Smooth muscle cell (in vitro differentiated cells): Measurements from ENCODE around the gene NUTF2. TPM values are rescaled to one million over a fixed set of nuclear protein-coding genes. Genes with fewer than 3 reads are reported as not detected.
A peak's percentile ranks its signal among the peaks of the same experiment; 100 is the strongest.

ENCODE experiments used
- DNase-seq: peaks from one replicate; lab custom pipeline; 2025; ENCODE audit not compliant: unreplicated experiment; lab: John Stamatoyannopoulos, UW
- H2AFZ ChIP-seq: fragments of 200-600 bp; sonication (generic); 2 replicates; pipeline ENCODE4 v1.6.0; 2016; ENCODE audit warnings: antibody characterized with exemption, low read depth, mild to moderate bottlenecking
- H3F3A ChIP-seq: fragments of 200-600 bp; sonication (generic); 2 replicates; pipeline ENCODE4 v1.6.0; 2017; ENCODE audit warnings: antibody characterized with exemption, low read depth
- H3K27ac ChIP-seq: fragments of 200-600 bp; sonication (generic); 2 replicates; pipeline ENCODE4 v1.5.1; 2016; ENCODE audit warnings: low read depth, mild to moderate bottlenecking
- H3K27me3 ChIP-seq: fragments of 200-600 bp; sonication (generic); 2 replicates; pipeline ENCODE4 v1.6.1; 2016; ENCODE audit warnings: low read depth, mild to moderate bottlenecking
- H3K36me3 ChIP-seq: fragments of 200-600 bp; sonication (generic); 2 replicates; pipeline ENCODE4 v1.5.1; 2016; ENCODE audit warnings: low read depth
- H3K4me1 ChIP-seq: fragments of 200-600 bp; sonication (generic); 2 replicates; pipeline ENCODE4 v1.5.1; 2016; ENCODE audit warnings: low read depth
- H3K4me2 ChIP-seq: fragments of 200-600 bp; sonication (generic); 2 replicates; pipeline ENCODE4 v1.6.0; 2016; ENCODE audit warnings: mild to moderate bottlenecking
- H3K4me3 ChIP-seq: fragments of 200-600 bp; sonication (generic); 2 replicates; pipeline ENCODE4 v1.5.1; 2016; ENCODE audit warnings: mild to moderate bottlenecking
- H3K79me2 ChIP-seq: fragments of 200-600 bp; sonication (generic); 2 replicates; pipeline ENCODE4 v1.6.0; 2016; ENCODE audit warnings: low read depth, mild to moderate bottlenecking
- H3K9ac ChIP-seq: fragments of 200-600 bp; sonication (generic); 2 replicates; pipeline ENCODE4 v1.6.0; 2016; ENCODE audit warnings: low read depth
- H3K9me3 ChIP-seq: fragments of 200-600 bp; sonication (generic); replicated peaks from 2 replicates; pipeline ENCODE4 v1.5.1; 2016; ENCODE audit warnings: low read depth
- H4K20me1 ChIP-seq: fragments of 200-600 bp; sonication (generic); 2 replicates; pipeline ENCODE4 v1.6.0; 2016; ENCODE audit warnings: low read depth
- CTCF ChIP-seq: fragments of 200-600 bp; sonication (generic); IDR thresholded peaks from 2 replicates; pipeline ENCODE4 v1.5.1; 2017; ENCODE audit warnings: borderline replicate concordance, mild to moderate bottlenecking, antibody characterized with exemption; ENCODE audit not compliant: insufficient read depth, poor library complexity, severe bottlenecking
- WGBS: methylation state at CpG from one replicate; pipeline ENCODE4 v1.1.7; 2016; ENCODE audit warnings: low lambda C conversion rate; 5-methylcytosine and 5-hydroxymethylcytosine counted together
- polyA plus RNA-seq: library from polyadenylated mRNA; unstranded; fragments of >200 nt; fragmentation: Nextera tagmentation; extraction: Ambion mirVana; gene quantifications from 2 replicates; pipeline ENCODE4 v1.2.1, GENCODE V29; 2016
- total RNA-seq: library from RNA; depleted of rRNA; stranded (reverse); fragments of >200 nt; gene quantifications from 2 replicates; pipeline ENCODE4 v1.2.3, GENCODE V29; 2014

NUTF2 gene
- total and polyA plus RNA-seq, 2 experiments from 2014 or later, result 115 to 202 TPM

- peak overlapping the region; percentile 99 for H3K4me3 ChIP-seq
- peaks cover 6% of the 10 kb centered on the region for H3K4me1 ChIP-seq
- H3K36me3 ChIP-seq, result no peaks in the 10 kb centered on the region
- H3K9me3 ChIP-seq, result no peaks in the 10 kb centered on the region
- peaks cover 32% of the 10 kb centered on the region for H4K20me1 ChIP-seq
- TF ChIP-seq CTCF, result no peak
- DNase-seq, result no peak
- H2AFZ ChIP-seq, result peak overlapping the region; percentile 91
- H3K79me2 ChIP-seq, result peaks cover 49% of the 10 kb centered on the region
- H3K27ac ChIP-seq, result peak overlapping the region; percentile 52
- peak overlapping the region; percentile 94 for H3K9ac ChIP-seq
- no peaks in the 10 kb centered on the region for H3F3A ChIP-seq
- no peaks in the 10 kb centered on the region for H3K27me3 ChIP-seq
- WGBS, result 5% methylated on average over 26 of the region's 26 CpGs
- peak overlapping the region; percentile 98 for H3K4me2 ChIP-seq
These were observed 40.9 kb upstream of the NUTF2 start for GRCh38 chr16:67805718-67806427.

- Histone ChIP-seq H3K36me3 (no peaks in the 10 kb centered on the region), H4K20me1 (peaks cover 25% of the 10 kb centered on the region), H3K27ac (peak within 1 kb of the TSS; percentile 56), H3K4me1 (peaks cover 6% of the 10 kb centered on the region), H3K9ac (peak within 1 kb of the TSS; percentile 94), H3K4me3 (peak within 1 kb of the TSS; percentile 99), H3K4me2 (peak within 1 kb of the TSS; percentile 98), H3F3A (no peaks in the 10 kb centered on the region), H3K79me2 (peaks cover 43% of the 10 kb centered on the region), H3K27me3 (no peaks in the 10 kb centered on the region), H3K9me3 (no peaks in the 10 kb centered on the region), H2AFZ (peak within 1 kb of the TSS; percentile 93)
- DNase-seq, result peak; percentile 98
- no peak for TF ChIP-seq CTCF
- WGBS, result 2% methylated on average over 44 of the region's 54 CpGs
These were observed 40.1 kb upstream of the NUTF2 start, which contains the start of the genes RANBP10 and TSNAXIP1 for GRCh38 chr16:67806428-67807147. RANBP10 (minus strand) TSS chr16:67806560; CDS start chr16:67806536, 24 bp downstream. TSNAXIP1 (plus strand) TSS chr16:67806889; CDS start chr16:67807150, 261 bp downstream.

- H3K4me2 ChIP-seq, result peak overlapping the region; percentile 93
- no peaks in the 10 kb centered on the region for H3K27me3 ChIP-seq
- H4K20me1 ChIP-seq, result peaks cover 19% of the 10 kb centered on the region
- H3K9ac ChIP-seq, result peak overlapping the region; percentile 78
- H3K27ac ChIP-seq, result peak overlapping the region; percentile 56
- no peaks in the 10 kb centered on the region for H3K36me3 ChIP-seq
- no peak for TF ChIP-seq CTCF
- H3K9me3 ChIP-seq, result no peaks in the 10 kb centered on the region
- peak overlapping the region; percentile 93 for H2AFZ ChIP-seq
- no peak for DNase-seq
- H3K4me1 ChIP-seq, result peaks cover 6% of the 10 kb centered on the region
- H3K79me2 ChIP-seq, result peaks cover 36% of the 10 kb centered on the region
- WGBS, result 38% methylated on average over 24 of the region's 24 CpGs
- H3K4me3 ChIP-seq, result peak overlapping the region; percentile 99
- H3F3A ChIP-seq, result no peaks in the 10 kb centered on the region
These were observed 39.5 kb upstream of the NUTF2 start for GRCh38 chr16:67807148-67807682.
